Adrenal gland (tissue), 12 donors: ENCODE data around the gene DEDD. TPM values are rescaled to one million over a fixed set of nuclear protein-coding genes. Genes with fewer than 3 reads are reported as not detected.

ENCODE experiments used
- DNase-seq, 7 donors: peaks; one replicate each; pipeline ENCODE4 v3.0.0-alpha.2; 2019 to 2020
- H3K27ac ChIP-seq, 5 donors: fragments of 200-600 bp; sonication (generic) in 4 of 5; 1 replicate in 3 of 5; 2 replicates in 2 of 5; pipeline versions ENCODE4 v1.5.1 to v1.8.0; 2016 to 2020; ENCODE audit warnings: mild to moderate bottlenecking in 1 of 5
- H3K27me3 ChIP-seq: fragments of 200-600 bp; 2 replicates; pipeline ENCODE4 v1.8.0; 2021
- H3K36me3 ChIP-seq, 2 donors: fragments of 200-600 bp; replicated peaks in 1 of 2; 1 replicate in 1 of 2; 2 replicates in 1 of 2; pipeline versions ENCODE4 v1.5.1 to v1.8.0; 2018 to 2022
- H3K4me1 ChIP-seq, 2 donors: fragments of 200-600 bp; replicated peaks in 1 of 2; 1 replicate in 1 of 2; 2 replicates in 1 of 2; pipeline versions ENCODE4 v1.5.1 to v1.8.0; 2018 to 2021
- H3K4me3 ChIP-seq, 4 donors: fragments of 200-600 bp; sonication (generic) in 3 of 4; one replicate each; pipeline ENCODE4 v1.5.1; 2016 to 2018
- H3K9me3 ChIP-seq, 3 donors: fragments of 200-600 bp; sonication (generic) in 1 of 3; replicated peaks in 1 of 3; 1 replicate in 2 of 3; 2 replicates in 1 of 3; pipeline versions ENCODE4 v1.5.1 to v1.8.0; 2016 to 2021
- POLR2A ChIP-seq, 2 donors: fragments of 450-650 bp; IDR thresholded peaks; one replicate each; pipeline ENCODE4 v1.6.1; 2017; ENCODE audit warnings: antibody characterized with exemption in 2 of 2, mild to moderate bottlenecking in 2 of 2, moderate library complexity in 1 of 2
- WGBS, 4 donors: extraction: QIAGEN DNeasy Blood & Tissue Kit in 2 of 4; methylation state at CpG; one replicate each; pipeline versions ENCODE4 v1.1.5 to v1.1.7; 2013 to 2017; 5-methylcytosine and 5-hydroxymethylcytosine counted together
- intact Hi-C, 2 donors: fragments of 100-400 bp; cut with DNase I; formaldehyde crosslinking; loops; one replicate each; pipeline versions ENCODE4 v1.14.1 to v1.15.0; 2022 to 2023
- polyA plus RNA-seq, 3 donors: library from polyadenylated mRNA; stranded (reverse); fragments of 200-250 nt in 2 of 3; fragments of 350-450 nt in 1 of 3; fragmentation: Illumina TruSeq in 1 of 3; extraction: RNeasy Lipid Tissue Mini Kit (QIAGEN cat#74804) in 1 of 3; gene quantifications; one replicate each; pipeline ENCODE4 v1.2.3, GENCODE V29; 2013 to 2014
- total RNA-seq, 9 donors: library from RNA; depleted of rRNA in 4 of 9; stranded (reverse); fragments of >200 nt in 4 of 9; fragments of 120-200 nt in 1 of 9; fragmentation: NEBNext Ultra II Directional in 1 of 9; extraction: Animal tissue kit (Norgen Biotek cat#: 25700) in 1 of 9; gene quantifications; one replicate each; pipeline versions ENCODE4 v1.1.0 to v1.2.4, GENCODE V29; 2013 to 2023
- TF ChIP-seq, protein P1 (sequence below), 6 experiments: fragments of 450-650 bp in 4 of 6; fragments of 200-600 bp in 2 of 6; sonication (generic) in 1 of 6; IDR thresholded peaks; 1 replicate in 5 of 6; 2 replicates in 1 of 6; pipeline versions ENCODE4 v1.5.1 to v1.8.0; 2016 to 2021; ENCODE audit warnings: antibody characterized with exemption in 6 of 6, mild to moderate bottlenecking in 2 of 6, moderate library complexity in 1 of 6
- donor health status: healthy with polysubstance abuse.
- donor health status: Bipolar disorder and iron deficiency.
- donor health status: DM: yes; HTN: yes; CAD: no.
- donor health status: DM: no; HTN: no; CAD: no.
- donor health status: DM: no; HTN: no; CAD: no.
- donor health status: DM: yes; HTN: yes; CAD: no.

Gene DEDD
- total and polyA plus RNA-seq, 12 donors, result 22.0 to 38.2 (median 32.3) TPM

GRCh38 chr1:161179698-161180097 is 47.2 kb upstream of the DEDD start:
- DNase-seq, result no peak
- intact Hi-C loops, result no loop called here
- Histone ChIP-seq H3K9me3 (no peaks in the 10 kb centered on the region), H3K4me1 (peaks cover 6 to 22% of the 10 kb centered on the region in 2 donors), H3K27ac (no peak overlapping the region), H3K36me3 (peaks cover 0 to 10% of the 10 kb centered on the region in 2 donors), H3K4me3 (no peak overlapping the region), H3K27me3 (no peaks in the 10 kb centered on the region)
- 83 to 94% (median 89%) methylated on average over 3 of the region's 3 CpGs for WGBS, 4 donors
- TF ChIP-seq, protein P1, sequence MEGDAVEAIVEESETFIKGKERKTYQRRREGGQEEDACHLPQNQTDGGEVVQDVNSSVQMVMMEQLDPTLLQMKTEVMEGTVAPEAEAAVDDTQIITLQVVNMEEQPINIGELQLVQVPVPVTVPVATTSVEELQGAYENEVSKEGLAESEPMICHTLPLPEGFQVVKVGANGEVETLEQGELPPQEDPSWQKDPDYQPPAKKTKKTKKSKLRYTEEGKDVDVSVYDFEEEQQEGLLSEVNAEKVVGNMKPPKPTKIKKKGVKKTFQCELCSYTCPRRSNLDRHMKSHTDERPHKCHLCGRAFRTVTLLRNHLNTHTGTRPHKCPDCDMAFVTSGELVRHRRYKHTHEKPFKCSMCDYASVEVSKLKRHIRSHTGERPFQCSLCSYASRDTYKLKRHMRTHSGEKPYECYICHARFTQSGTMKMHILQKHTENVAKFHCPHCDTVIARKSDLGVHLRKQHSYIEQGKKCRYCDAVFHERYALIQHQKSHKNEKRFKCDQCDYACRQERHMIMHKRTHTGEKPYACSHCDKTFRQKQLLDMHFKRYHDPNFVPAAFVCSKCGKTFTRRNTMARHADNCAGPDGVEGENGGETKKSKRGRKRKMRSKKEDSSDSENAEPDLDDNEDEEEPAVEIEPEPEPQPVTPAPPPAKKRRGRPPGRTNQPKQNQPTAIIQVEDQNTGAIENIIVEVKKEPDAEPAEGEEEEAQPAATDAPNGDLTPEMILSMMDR (IDR thresholded peaks at IDR 0.05), result no peak
- TF ChIP-seq POLR2A (IDR thresholded peaks at IDR 0.05), result no peak

- Histone ChIP-seq H3K27ac (peak overlapping the region; percentile 20 to 89 (median 88)), H3K4me3 (peak overlapping the region in 3 of 4 donors; percentile 25 to 97 (median 86)), H3K9me3 (no peaks in the 10 kb centered on the region), H3K27me3 (no peaks in the 10 kb centered on the region), H3K36me3 (peaks cover 0 to 28% of the 10 kb centered on the region in 2 donors), H3K4me1 (peaks cover 13 to 26% of the 10 kb centered on the region in 2 donors)
- WGBS, 4 donors, result 49 to 65% (median 63%) methylated on average over 9 of the region's 9 CpGs
- TF ChIP-seq, protein P1 (IDR thresholded peaks at IDR 0.05), result peak in 1 of 6 experiments; percentile 4
- TF ChIP-seq POLR2A (IDR thresholded peaks at IDR 0.05), result no peak
- intact Hi-C loops, result no loop called here
- no peak for DNase-seq
These were observed 45.4 kb upstream of the DEDD start for GRCh38 chr1:161177936-161178244.

- H3K4me1 ChIP-seq, result peaks cover 16 to 30% of the 10 kb centered on the region in 2 donors
- peak within 1 kb of the TSS; percentile 20 to 89 (median 88) for H3K27ac ChIP-seq
- peak; percentile 86 to 95 (median 90) for DNase-seq
- peaks cover 0 to 31% of the 10 kb centered on the region in 2 donors for H3K36me3 ChIP-seq
- H3K4me3 ChIP-seq, result peak within 1 kb of the TSS; percentile 25 to 97 (median 62)
- no peaks in the 10 kb centered on the region for H3K27me3 ChIP-seq
- H3K9me3 ChIP-seq, result no peaks in the 10 kb centered on the region
- TF ChIP-seq, protein P1 (IDR thresholded peaks at IDR 0.05), result peak in 3 of 6 experiments; percentile 15 to 22 (median 17)
- peak; percentile 52 to 75 for TF ChIP-seq POLR2A (IDR thresholded peaks at IDR 0.05)
- 3 to 4% (median 4%) methylated on average over 26 to 50 of the region's 50 CpGs for WGBS, 4 donors
- intact Hi-C loops, result no loop called here
These were observed 44.9 kb upstream of the DEDD start, which contains the start of gene B4GALT3 for GRCh38 chr1:161177112-161177935. Gene B4GALT3, minus strand, starts transcription at chr1:161177507. Its CDS starts 1,447 bp downstream, at chr1:161176060.

DNA sequence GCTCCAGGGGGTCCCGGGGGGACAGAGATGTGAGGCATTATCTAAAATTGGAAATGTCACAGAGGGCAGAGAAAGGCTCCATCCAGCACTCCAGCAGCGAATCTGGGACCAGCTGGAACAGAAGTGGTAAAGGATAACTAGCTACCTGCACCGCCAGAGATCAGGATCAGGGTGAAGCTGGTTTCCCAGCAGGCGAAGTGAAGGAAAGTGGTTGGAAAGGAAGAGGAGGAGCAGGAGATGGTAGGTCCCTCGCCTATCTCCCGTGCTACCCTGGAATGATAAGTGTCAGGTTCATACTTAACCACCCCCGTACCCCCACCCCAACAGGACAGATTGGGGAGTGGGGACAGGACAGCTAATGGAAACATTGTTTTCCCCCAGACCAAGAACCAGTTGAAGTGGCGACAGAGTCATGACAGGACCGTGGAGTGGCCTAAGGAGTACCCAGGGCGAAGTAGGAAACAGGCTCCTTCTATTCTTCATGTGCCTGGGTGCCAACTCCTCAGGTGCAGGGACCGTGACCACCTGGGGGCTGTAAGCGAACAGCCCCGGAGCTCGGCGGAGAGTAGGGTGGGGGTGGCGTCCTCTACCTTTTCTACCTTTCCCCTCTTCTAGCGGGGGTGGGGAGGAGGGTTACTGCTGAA is 44.1 kb upstream of the DEDD start:
- peak overlapping the region in 3 of 4 donors; percentile 25 to 97 (median 86) for H3K4me3 ChIP-seq
- WGBS, 4 donors, result 17 to 30% (median 18%) methylated on average over 9 to 17 of the region's 17 CpGs
- peak overlapping the region in 4 of 5 donors; percentile 77 to 89 (median 88) for H3K27ac ChIP-seq
- DNase-seq, result no peak
- peaks cover 16 to 30% of the 10 kb centered on the region in 2 donors for H3K4me1 ChIP-seq
- no peaks in the 10 kb centered on the region for H3K27me3 ChIP-seq
- no peaks in the 10 kb centered on the region for H3K9me3 ChIP-seq
- intact Hi-C loops, result no loop called here
- H3K36me3 ChIP-seq, result peaks cover 0 to 39% of the 10 kb centered on the region in 2 donors
- TF ChIP-seq POLR2A (IDR thresholded peaks at IDR 0.05), result no peak
- TF ChIP-seq, protein P1 (IDR thresholded peaks at IDR 0.05), result no peak
